WTC11 (cell line): ENCODE measurements around the gene CELSR3. TPM values are rescaled to one million over a fixed set of nuclear protein-coding genes. Genes with fewer than 3 reads are reported as not detected.

ENCODE experiments used
- ATAC-seq: fragments of 200-7000 bp; cut with Tn5 transposase; 2 replicates; pipeline ENCODE4 v1.10.0; 2021; ENCODE audit warnings: mild to moderate bottlenecking, moderate library complexity
- CTCF ChIA-PET: fragments of 300-600 bp; sonication (Branson Sonifier 250); formaldehyde crosslinking; loops from one replicate; lab custom pipeline; 2021; ENCODE audit warnings: antibody characterized with exemption; lab: Charles Lee
- POLR2A ChIA-PET: fragments of 350-600 bp; sonication (Branson Sonifier 250); formaldehyde crosslinking; loops from one replicate; lab custom pipeline; 2021; ENCODE audit warnings: antibody characterized with exemption; lab: Charles Lee
- DNase-seq: peaks from one replicate; pipeline ENCODE4 v3.0.0; 2021; ENCODE audit warnings: low spot score
- H3K27ac Mint-ChIP-seq: 2 replicates; pipeline ENCODE4 v1.8.0; 2021; ENCODE audit warnings: mixed read lengths
- H3K27me3 Mint-ChIP-seq: 2 replicates; pipeline ENCODE4 v1.8.0; 2021; ENCODE audit warnings: low read depth, mild to moderate bottlenecking, moderate library complexity, mixed read lengths
- H3K36me3 Mint-ChIP-seq: 2 replicates; pipeline ENCODE4 v1.8.0; 2021; ENCODE audit warnings: mixed read lengths
- H3K4me1 Mint-ChIP-seq: 2 replicates; pipeline ENCODE4 v1.8.0; 2022; ENCODE audit warnings: mixed read lengths
- H3K4me3 Mint-ChIP-seq: 2 replicates; pipeline ENCODE4 v1.8.0; 2021; ENCODE audit warnings: mild to moderate bottlenecking, moderate library complexity, mixed read lengths
- H3K9me3 Mint-ChIP-seq: 2 replicates; pipeline ENCODE4 v1.8.0; 2021; ENCODE audit warnings: mixed read lengths
- ELF4 ChIP-seq: sonication (generic); formaldehyde crosslinking; IDR thresholded peaks from 2 replicates; pipeline ENCODE4 v1.8.1; 2022; ENCODE audit warnings: low read depth, mild to moderate bottlenecking, moderate library complexity, missing genetic modification reagents
- MYBL2 ChIP-seq: sonication (generic); formaldehyde crosslinking; IDR thresholded peaks from 2 replicates; pipeline ENCODE4 v1.8.1; 2023; ENCODE audit warnings: mild to moderate bottlenecking, moderate library complexity, missing genetic modification reagents
- NFE2L1 ChIP-seq: sonication (generic); formaldehyde crosslinking; IDR thresholded peaks from 2 replicates; pipeline ENCODE4 v1.8.1; 2023; ENCODE audit warnings: missing genetic modification reagents
- SMAD3 ChIP-seq: sonication (generic); formaldehyde crosslinking; IDR thresholded peaks from 2 replicates; pipeline ENCODE4 v1.8.0; 2022; ENCODE audit warnings: missing genetic modification reagents, mild to moderate bottlenecking, borderline replicate concordance
- TP53 ChIP-seq: sonication (generic); formaldehyde crosslinking; IDR thresholded peaks from 2 replicates; pipeline ENCODE4 v1.8.1; 2023; ENCODE audit warnings: mild to moderate bottlenecking, missing genetic modification reagents
- ZBTB21 ChIP-seq: sonication (generic); formaldehyde crosslinking; IDR thresholded peaks from 2 replicates; pipeline ENCODE4 v1.8.1; 2023; ENCODE audit warnings: mild to moderate bottlenecking, missing genetic modification reagents, borderline replicate concordance
- total RNA-seq: library from RNA; stranded (reverse); gene quantifications from 3 replicates; pipeline ENCODE4 v1.2.3, GENCODE V29; 2021
- TF ChIP-seq, protein P1 (sequence below): sonication (generic); formaldehyde crosslinking; IDR thresholded peaks from 2 replicates; pipeline ENCODE4 v1.8.0; 2023; ENCODE audit warnings: missing genetic modification reagents, mild to moderate bottlenecking, borderline replicate concordance
- TF ChIP-seq, protein P2 (sequence below): sonication (generic); formaldehyde crosslinking; IDR thresholded peaks from 2 replicates; pipeline ENCODE4 v1.8.1; 2023; ENCODE audit warnings: mild to moderate bottlenecking, missing genetic modification reagents, borderline replicate concordance
- TF ChIP-seq, protein P3 (sequence below): sonication (generic); formaldehyde crosslinking; IDR thresholded peaks from 2 replicates; pipeline ENCODE4 v1.8.0; 2022; ENCODE audit warnings: mild to moderate bottlenecking, missing genetic modification reagents
- TF ChIP-seq, protein P4 (sequence below): sonication (generic); formaldehyde crosslinking; IDR thresholded peaks from 2 replicates; pipeline ENCODE4 v1.8.1; 2023; ENCODE audit warnings: mild to moderate bottlenecking, missing genetic modification reagents
- TF ChIP-seq, protein P5 (sequence below): sonication (generic); formaldehyde crosslinking; IDR thresholded peaks from 2 replicates; pipeline ENCODE4 v1.8.0; 2023; ENCODE audit warnings: mild to moderate bottlenecking, missing genetic modification reagents
- TF ChIP-seq, protein P6 (sequence below): sonication (generic); formaldehyde crosslinking; IDR thresholded peaks from 2 replicates; pipeline ENCODE4 v1.8.1; 2022; ENCODE audit warnings: low read depth, missing genetic modification reagents, borderline replicate concordance

CELSR3 gene
- total RNA-seq, 1 experiment from 2014 or later: 27.9 TPM

DNA sequence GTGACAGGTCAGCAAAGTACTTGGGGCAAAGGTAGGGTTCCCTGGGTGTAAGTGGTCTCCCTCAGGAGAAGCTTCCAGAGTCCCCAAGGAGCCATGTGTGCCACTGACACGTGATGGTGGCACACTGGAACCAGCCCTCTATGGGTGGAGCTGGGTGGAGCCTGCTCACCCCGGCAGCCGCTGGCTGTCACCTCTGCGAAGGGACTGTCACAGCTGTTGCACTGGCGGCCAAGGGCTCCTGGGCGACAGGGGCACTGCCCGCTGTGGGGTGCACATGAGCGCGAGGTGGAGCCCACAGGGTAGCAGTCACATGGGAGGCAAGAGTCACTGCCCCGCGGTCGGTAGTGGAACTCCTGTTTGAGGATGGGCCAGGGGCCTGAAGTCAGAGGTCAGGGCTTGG lies 12.0 kb downstream of the CELSR3 start (continued):
- TF ChIP-seq, protein P1, sequence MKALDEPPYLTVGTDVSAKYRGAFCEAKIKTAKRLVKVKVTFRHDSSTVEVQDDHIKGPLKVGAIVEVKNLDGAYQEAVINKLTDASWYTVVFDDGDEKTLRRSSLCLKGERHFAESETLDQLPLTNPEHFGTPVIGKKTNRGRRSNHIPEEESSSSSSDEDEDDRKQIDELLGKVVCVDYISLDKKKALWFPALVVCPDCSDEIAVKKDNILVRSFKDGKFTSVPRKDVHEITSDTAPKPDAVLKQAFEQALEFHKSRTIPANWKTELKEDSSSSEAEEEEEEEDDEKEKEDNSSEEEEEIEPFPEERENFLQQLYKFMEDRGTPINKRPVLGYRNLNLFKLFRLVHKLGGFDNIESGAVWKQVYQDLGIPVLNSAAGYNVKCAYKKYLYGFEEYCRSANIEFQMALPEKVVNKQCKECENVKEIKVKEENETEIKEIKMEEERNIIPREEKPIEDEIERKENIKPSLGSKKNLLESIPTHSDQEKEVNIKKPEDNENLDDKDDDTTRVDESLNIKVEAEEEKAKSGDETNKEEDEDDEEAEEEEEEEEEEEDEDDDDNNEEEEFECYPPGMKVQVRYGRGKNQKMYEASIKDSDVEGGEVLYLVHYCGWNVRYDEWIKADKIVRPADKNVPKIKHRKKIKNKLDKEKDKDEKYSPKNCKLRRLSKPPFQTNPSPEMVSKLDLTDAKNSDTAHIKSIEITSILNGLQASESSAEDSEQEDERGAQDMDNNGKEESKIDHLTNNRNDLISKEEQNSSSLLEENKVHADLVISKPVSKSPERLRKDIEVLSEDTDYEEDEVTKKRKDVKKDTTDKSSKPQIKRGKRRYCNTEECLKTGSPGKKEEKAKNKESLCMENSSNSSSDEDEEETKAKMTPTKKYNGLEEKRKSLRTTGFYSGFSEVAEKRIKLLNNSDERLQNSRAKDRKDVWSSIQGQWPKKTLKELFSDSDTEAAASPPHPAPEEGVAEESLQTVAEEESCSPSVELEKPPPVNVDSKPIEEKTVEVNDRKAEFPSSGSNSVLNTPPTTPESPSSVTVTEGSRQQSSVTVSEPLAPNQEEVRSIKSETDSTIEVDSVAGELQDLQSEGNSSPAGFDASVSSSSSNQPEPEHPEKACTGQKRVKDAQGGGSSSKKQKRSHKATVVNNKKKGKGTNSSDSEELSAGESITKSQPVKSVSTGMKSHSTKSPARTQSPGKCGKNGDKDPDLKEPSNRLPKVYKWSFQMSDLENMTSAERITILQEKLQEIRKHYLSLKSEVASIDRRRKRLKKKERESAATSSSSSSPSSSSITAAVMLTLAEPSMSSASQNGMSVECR (CRISPR knock-in tag): no peak

DNA sequence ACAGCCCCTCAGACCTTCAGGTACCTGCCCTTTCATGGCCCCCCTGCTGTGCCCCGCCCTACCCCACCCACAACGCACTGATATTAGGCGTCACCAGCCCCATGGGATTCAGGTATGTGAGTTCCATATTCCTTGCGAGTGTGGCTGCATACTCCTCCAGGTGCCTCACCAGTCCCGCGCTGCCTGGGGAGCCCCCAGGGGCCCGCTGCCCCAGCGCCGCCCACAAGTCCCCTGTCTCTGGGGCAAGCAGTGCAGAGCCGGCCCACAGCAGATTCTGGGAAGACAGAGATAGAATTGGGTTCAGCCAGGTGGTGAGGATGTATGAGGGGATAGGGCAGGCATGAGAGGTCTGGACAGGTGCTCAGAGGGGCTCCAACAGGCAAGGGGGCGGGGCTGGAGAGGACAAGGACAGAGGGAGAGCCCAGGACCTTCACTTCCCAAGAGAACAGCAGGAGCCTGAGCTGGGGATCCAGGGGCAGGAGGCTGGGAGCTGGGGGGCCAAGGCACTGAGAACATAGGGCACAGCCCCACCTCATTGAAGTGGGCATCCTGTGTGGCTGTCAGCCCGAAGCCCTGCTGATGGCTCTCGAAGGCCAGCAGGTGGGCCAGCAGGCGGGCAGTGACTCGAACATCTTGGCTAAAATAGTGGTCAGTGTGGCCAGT lies 14.4 kb downstream of the CELSR3 start:
- Mint-ChIP-seq H3K27me3 (no peaks in the 10 kb centered on the region), H3K4me1 (no peaks in the 10 kb centered on the region), H3K9me3 (no peaks in the 10 kb centered on the region), H3K27ac (no peak overlapping the region), H3K4me3 (no peak overlapping the region), H3K36me3 (peaks cover 21% of the 10 kb centered on the region)
- ChIA-PET POLR2A (no interaction called here), CTCF (interaction anchor here (2.9 kb wide), 1 partner anchor 13 kb away, joined by 10 read pairs; the partner anchor contains the start of gene SLC26A6)
- no peak for DNase-seq
- TF ChIP-seq, protein P2, sequence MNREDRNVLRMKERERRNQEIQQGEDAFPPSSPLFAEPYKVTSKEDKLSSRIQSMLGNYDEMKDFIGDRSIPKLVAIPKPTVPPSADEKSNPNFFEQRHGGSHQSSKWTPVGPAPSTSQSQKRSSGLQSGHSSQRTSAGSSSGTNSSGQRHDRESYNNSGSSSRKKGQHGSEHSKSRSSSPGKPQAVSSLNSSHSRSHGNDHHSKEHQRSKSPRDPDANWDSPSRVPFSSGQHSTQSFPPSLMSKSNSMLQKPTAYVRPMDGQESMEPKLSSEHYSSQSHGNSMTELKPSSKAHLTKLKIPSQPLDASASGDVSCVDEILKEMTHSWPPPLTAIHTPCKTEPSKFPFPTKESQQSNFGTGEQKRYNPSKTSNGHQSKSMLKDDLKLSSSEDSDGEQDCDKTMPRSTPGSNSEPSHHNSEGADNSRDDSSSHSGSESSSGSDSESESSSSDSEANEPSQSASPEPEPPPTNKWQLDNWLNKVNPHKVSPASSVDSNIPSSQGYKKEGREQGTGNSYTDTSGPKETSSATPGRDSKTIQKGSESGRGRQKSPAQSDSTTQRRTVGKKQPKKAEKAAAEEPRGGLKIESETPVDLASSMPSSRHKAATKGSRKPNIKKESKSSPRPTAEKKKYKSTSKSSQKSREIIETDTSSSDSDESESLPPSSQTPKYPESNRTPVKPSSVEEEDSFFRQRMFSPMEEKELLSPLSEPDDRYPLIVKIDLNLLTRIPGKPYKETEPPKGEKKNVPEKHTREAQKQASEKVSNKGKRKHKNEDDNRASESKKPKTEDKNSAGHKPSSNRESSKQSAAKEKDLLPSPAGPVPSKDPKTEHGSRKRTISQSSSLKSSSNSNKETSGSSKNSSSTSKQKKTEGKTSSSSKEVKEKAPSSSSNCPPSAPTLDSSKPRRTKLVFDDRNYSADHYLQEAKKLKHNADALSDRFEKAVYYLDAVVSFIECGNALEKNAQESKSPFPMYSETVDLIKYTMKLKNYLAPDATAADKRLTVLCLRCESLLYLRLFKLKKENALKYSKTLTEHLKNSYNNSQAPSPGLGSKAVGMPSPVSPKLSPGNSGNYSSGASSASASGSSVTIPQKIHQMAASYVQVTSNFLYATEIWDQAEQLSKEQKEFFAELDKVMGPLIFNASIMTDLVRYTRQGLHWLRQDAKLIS (CRISPR knock-in tag): no peak
- TF ChIP-seq TP53: no peak
- no peak for TF ChIP-seq SMAD3
- TF ChIP-seq, protein P3, sequence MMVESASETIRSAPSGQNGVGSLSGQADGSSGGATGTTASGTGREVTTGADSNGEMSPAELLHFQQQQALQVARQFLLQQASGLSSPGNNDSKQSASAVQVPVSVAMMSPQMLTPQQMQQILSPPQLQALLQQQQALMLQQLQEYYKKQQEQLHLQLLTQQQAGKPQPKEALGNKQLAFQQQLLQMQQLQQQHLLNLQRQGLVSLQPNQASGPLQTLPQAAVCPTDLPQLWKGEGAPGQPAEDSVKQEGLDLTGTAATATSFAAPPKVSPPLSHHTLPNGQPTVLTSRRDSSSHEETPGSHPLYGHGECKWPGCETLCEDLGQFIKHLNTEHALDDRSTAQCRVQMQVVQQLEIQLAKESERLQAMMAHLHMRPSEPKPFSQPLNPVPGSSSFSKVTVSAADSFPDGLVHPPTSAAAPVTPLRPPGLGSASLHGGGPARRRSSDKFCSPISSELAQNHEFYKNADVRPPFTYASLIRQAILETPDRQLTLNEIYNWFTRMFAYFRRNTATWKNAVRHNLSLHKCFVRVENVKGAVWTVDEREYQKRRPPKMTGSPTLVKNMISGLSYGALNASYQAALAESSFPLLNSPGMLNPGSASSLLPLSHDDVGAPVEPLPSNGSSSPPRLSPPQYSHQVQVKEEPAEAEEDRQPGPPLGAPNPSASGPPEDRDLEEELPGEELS (CRISPR knock-in tag): no peak
- TF ChIP-seq, protein P4, sequence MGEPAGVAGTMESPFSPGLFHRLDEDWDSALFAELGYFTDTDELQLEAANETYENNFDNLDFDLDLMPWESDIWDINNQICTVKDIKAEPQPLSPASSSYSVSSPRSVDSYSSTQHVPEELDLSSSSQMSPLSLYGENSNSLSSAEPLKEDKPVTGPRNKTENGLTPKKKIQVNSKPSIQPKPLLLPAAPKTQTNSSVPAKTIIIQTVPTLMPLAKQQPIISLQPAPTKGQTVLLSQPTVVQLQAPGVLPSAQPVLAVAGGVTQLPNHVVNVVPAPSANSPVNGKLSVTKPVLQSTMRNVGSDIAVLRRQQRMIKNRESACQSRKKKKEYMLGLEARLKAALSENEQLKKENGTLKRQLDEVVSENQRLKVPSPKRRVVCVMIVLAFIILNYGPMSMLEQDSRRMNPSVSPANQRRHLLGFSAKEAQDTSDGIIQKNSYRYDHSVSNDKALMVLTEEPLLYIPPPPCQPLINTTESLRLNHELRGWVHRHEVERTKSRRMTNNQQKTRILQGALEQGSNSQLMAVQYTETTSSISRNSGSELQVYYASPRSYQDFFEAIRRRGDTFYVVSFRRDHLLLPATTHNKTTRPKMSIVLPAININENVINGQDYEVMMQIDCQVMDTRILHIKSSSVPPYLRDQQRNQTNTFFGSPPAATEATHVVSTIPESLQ: no peak
- TF ChIP-seq NFE2L1: no peak
- TF ChIP-seq, protein P5, sequence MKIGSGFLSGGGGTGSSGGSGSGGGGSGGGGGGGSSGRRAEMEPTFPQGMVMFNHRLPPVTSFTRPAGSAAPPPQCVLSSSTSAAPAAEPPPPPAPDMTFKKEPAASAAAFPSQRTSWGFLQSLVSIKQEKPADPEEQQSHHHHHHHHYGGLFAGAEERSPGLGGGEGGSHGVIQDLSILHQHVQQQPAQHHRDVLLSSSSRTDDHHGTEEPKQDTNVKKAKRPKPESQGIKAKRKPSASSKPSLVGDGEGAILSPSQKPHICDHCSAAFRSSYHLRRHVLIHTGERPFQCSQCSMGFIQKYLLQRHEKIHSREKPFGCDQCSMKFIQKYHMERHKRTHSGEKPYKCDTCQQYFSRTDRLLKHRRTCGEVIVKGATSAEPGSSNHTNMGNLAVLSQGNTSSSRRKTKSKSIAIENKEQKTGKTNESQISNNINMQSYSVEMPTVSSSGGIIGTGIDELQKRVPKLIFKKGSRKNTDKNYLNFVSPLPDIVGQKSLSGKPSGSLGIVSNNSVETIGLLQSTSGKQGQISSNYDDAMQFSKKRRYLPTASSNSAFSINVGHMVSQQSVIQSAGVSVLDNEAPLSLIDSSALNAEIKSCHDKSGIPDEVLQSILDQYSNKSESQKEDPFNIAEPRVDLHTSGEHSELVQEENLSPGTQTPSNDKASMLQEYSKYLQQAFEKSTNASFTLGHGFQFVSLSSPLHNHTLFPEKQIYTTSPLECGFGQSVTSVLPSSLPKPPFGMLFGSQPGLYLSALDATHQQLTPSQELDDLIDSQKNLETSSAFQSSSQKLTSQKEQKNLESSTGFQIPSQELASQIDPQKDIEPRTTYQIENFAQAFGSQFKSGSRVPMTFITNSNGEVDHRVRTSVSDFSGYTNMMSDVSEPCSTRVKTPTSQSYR: no peak
- no peak for TF ChIP-seq MYBL2 (CRISPR knock-in tag)
- no peak for TF ChIP-seq ELF4 (CRISPR knock-in tag)
- TF ChIP-seq, protein P6, sequence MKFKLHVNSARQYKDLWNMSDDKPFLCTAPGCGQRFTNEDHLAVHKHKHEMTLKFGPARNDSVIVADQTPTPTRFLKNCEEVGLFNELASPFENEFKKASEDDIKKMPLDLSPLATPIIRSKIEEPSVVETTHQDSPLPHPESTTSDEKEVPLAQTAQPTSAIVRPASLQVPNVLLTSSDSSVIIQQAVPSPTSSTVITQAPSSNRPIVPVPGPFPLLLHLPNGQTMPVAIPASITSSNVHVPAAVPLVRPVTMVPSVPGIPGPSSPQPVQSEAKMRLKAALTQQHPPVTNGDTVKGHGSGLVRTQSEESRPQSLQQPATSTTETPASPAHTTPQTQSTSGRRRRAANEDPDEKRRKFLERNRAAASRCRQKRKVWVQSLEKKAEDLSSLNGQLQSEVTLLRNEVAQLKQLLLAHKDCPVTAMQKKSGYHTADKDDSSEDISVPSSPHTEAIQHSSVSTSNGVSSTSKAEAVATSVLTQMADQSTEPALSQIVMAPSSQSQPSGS: no peak
- no peak for TF ChIP-seq ZBTB21 (CRISPR knock-in tag)
- no peak for ATAC-seq
